H9 (cell line): ENCODE data around the gene RIMS1. TPM values are rescaled to one million over a fixed set of nuclear protein-coding genes. Genes with fewer than 3 reads are reported as not detected.

Experiments used
- DNase-seq: peaks from one replicate; pipeline ENCODE4 v3.0.0-alpha.2; 2017
- H2AFZ ChIP-seq: one replicate; pipeline ENCODE4 v1.6.1; 2013; ENCODE audit warnings: mild to moderate bottlenecking, low read length, control low read depth, moderate library complexity
- H2AK5ac ChIP-seq: 2 replicates; pipeline ENCODE4 v1.6.1; 2013; ENCODE audit warnings: low read length, control low read depth, mixed read lengths; ENCODE audit not compliant: insufficient read length
- H2BK120ac ChIP-seq: one replicate; pipeline ENCODE4 v1.6.1; 2013; ENCODE audit warnings: low read depth, mild to moderate bottlenecking, low read length, control low read depth, inconsistent platforms; ENCODE audit not compliant: poor library complexity, severe bottlenecking
- H2BK12ac ChIP-seq: 2 replicates; pipeline ENCODE4 v1.6.1; 2013; ENCODE audit warnings: low read length, control low read depth, mixed read lengths, low read depth; ENCODE audit not compliant: insufficient read length
- H2BK15ac ChIP-seq: 2 replicates; pipeline ENCODE4 v1.6.1; 2013; ENCODE audit warnings: low read depth, low read length, control low read depth
- H2BK20ac ChIP-seq: one replicate; pipeline ENCODE4 v1.6.1; 2013; ENCODE audit warnings: low read depth, mild to moderate bottlenecking, low read length, control low read depth, inconsistent platforms; ENCODE audit not compliant: poor library complexity, severe bottlenecking
- H2BK5ac ChIP-seq: 2 replicates; pipeline ENCODE4 v1.6.1; 2013; ENCODE audit warnings: low read length, control low read depth, mixed read lengths; ENCODE audit not compliant: insufficient read length
- H3K14ac ChIP-seq: 2 replicates; pipeline ENCODE4 v1.6.1; 2013; ENCODE audit warnings: low read length, control low read depth; ENCODE audit not compliant: insufficient read depth
- H3K18ac ChIP-seq: 2 replicates; pipeline ENCODE4 v1.6.1; 2013; ENCODE audit warnings: low read depth, mild to moderate bottlenecking, mixed read lengths, low read length, control low read depth; ENCODE audit not compliant: insufficient read length
- H3K23ac ChIP-seq: 2 replicates; pipeline ENCODE4 v1.6.1; 2013; ENCODE audit warnings: low read length, control low read depth, mixed read lengths, low read depth; ENCODE audit not compliant: insufficient read length
- H3K23me2 ChIP-seq: 2 replicates; pipeline ENCODE4 v1.6.1; 2013; ENCODE audit warnings: low read depth, mild to moderate bottlenecking, mixed read lengths, low read length, control low read depth; ENCODE audit not compliant: insufficient read length, poor library complexity, severe bottlenecking
- H3K27ac ChIP-seq: 2 replicates; pipeline ENCODE4 v1.5.1; 2013; ENCODE audit warnings: low read length, control low read depth, mixed read lengths, low read depth; ENCODE audit not compliant: insufficient read length
- H3K27me3 ChIP-seq: 2 replicates; pipeline ENCODE4 v1.6.1; 2013; ENCODE audit warnings: low read length, control low read depth, inconsistent platforms; ENCODE audit not compliant: insufficient read depth
- H3K4ac ChIP-seq: 2 replicates; pipeline ENCODE4 v1.6.1; 2013; ENCODE audit warnings: low read depth, mild to moderate bottlenecking, control low read depth, inconsistent platforms, low read length, moderate library complexity
- H3K4me1 ChIP-seq: 2 replicates; pipeline ENCODE4 v1.6.1; 2013; ENCODE audit warnings: low read length, control low read depth, inconsistent platforms; ENCODE audit not compliant: insufficient read depth
- H3K4me2 ChIP-seq: 2 replicates; pipeline ENCODE4 v1.6.1; 2013; ENCODE audit warnings: low read length, control low read depth, mixed read lengths; ENCODE audit not compliant: insufficient read length, insufficient read depth
- H3K56ac ChIP-seq: 2 replicates; pipeline ENCODE4 v1.6.1; 2013; ENCODE audit warnings: low read depth, mild to moderate bottlenecking, mixed read lengths, low read length, control low read depth; ENCODE audit not compliant: insufficient read length
- H3K79me1 ChIP-seq: 2 replicates; pipeline ENCODE4 v1.6.1; 2013; ENCODE audit warnings: low read depth, mild to moderate bottlenecking, moderate library complexity, low read length, control low read depth, inconsistent platforms; ENCODE audit not compliant: insufficient read depth, poor library complexity, severe bottlenecking
- H3K79me2 ChIP-seq: 2 replicates; pipeline ENCODE4 v1.6.1; 2013; ENCODE audit warnings: low read length, control low read depth, inconsistent platforms; ENCODE audit not compliant: insufficient read depth
- H3K9ac ChIP-seq: 2 replicates; pipeline ENCODE4 v1.6.1; 2013; ENCODE audit warnings: low read length, control low read depth, mixed read lengths; ENCODE audit not compliant: insufficient read length; ENCODE audit errors: extremely low read depth
- H3K9me3 ChIP-seq: one replicate; pipeline ENCODE4 v1.6.1; 2013; ENCODE audit warnings: low read depth, low read length, inconsistent platforms; ENCODE audit not compliant: control insufficient read depth
- H3T11ph ChIP-seq: one replicate; pipeline ENCODE4 v1.6.1; 2013; ENCODE audit warnings: mild to moderate bottlenecking, low read length, control low read depth, inconsistent platforms
- H4K20me1 ChIP-seq: one replicate; pipeline ENCODE4 v1.6.1; 2013; ENCODE audit not compliant: control insufficient read depth, insufficient read length, insufficient read depth
- H4K5ac ChIP-seq: 2 replicates; pipeline ENCODE4 v1.6.1; 2013; ENCODE audit warnings: low read depth, mild to moderate bottlenecking, mixed read lengths, low read length, control low read depth; ENCODE audit not compliant: insufficient read length
- H4K8ac ChIP-seq: replicated peaks from 2 replicates; pipeline ENCODE4 v1.6.1; 2013; ENCODE audit warnings: low read length, control low read depth, mixed read lengths, low read depth; ENCODE audit not compliant: insufficient read length
- H4K91ac ChIP-seq: 2 replicates; pipeline ENCODE4 v1.6.1; 2013; ENCODE audit warnings: low read depth, mild to moderate bottlenecking, moderate library complexity, mixed read lengths, low read length, control low read depth; ENCODE audit not compliant: insufficient read length
- H3K27ac Mint-ChIP-seq, 3 experiments: 2 replicates in 2 of 3; 3 replicates in 1 of 3; pipeline ENCODE4 v1.8.0; 2020 to 2021; ENCODE audit warnings: mixed read lengths in 3 of 3, mild to moderate bottlenecking in 1 of 3, moderate library complexity in 1 of 3
- H3K27me3 Mint-ChIP-seq: 2 replicates; pipeline ENCODE4 v1.8.0; 2021; ENCODE audit warnings: low read depth, mild to moderate bottlenecking, moderate library complexity, mixed read lengths
- H3K36me3 Mint-ChIP-seq, 3 experiments: 2 replicates in 2 of 3; 3 replicates in 1 of 3; pipeline ENCODE4 v1.8.0; 2020 to 2021; ENCODE audit warnings: low read depth in 3 of 3, mixed read lengths in 3 of 3; ENCODE audit not compliant: insufficient read depth in 1 of 3
- H3K4me1 Mint-ChIP-seq, 2 experiments: 2 replicates each; pipeline ENCODE4 v1.8.0; 2020; ENCODE audit warnings: mixed read lengths in 2 of 2
- H3K4me3 Mint-ChIP-seq, 2 experiments: 2 replicates in 1 of 2; 3 replicates in 1 of 2; pipeline ENCODE4 v1.8.0; 2020 to 2021; ENCODE audit warnings: mild to moderate bottlenecking in 2 of 2, mixed read lengths in 2 of 2, moderate library complexity in 1 of 2
- H3K9me3 Mint-ChIP-seq, 2 experiments: 2 replicates in 1 of 2; 3 replicates in 1 of 2; pipeline ENCODE4 v1.8.0; 2020; ENCODE audit warnings: mild to moderate bottlenecking in 2 of 2, mixed read lengths in 2 of 2, moderate library complexity in 1 of 2
- WGBS: extraction: QIAGEN DNeasy Blood & Tissue Kit; methylation state at CpG from one replicate; pipeline ENCODE4 v1.1.7; 2013; ENCODE audit warnings: missing lambda C conversion rate, low lambda C conversion rate, mixed read lengths; ENCODE audit not compliant: insufficient read length; ENCODE audit errors: extremely low coverage; 5-methylcytosine and 5-hydroxymethylcytosine counted together
- total RNA-seq: library from RNA; stranded (reverse); gene quantifications from 2 replicates; pipeline ENCODE4 v1.2.1, GENCODE V29; 2021
- TF ChIP-seq, protein P1 (sequence below): fragments of 200-600 bp; sonication (generic); conservative IDR thresholded peaks from 3 replicates; pipeline ENCODE4 v1.8.0; 2021; ENCODE audit warnings: antibody characterized with exemption, mild to moderate bottlenecking

RIMS1 gene
- total RNA-seq, 1 experiment from 2014 or later = 0.83 TPM

DNA sequence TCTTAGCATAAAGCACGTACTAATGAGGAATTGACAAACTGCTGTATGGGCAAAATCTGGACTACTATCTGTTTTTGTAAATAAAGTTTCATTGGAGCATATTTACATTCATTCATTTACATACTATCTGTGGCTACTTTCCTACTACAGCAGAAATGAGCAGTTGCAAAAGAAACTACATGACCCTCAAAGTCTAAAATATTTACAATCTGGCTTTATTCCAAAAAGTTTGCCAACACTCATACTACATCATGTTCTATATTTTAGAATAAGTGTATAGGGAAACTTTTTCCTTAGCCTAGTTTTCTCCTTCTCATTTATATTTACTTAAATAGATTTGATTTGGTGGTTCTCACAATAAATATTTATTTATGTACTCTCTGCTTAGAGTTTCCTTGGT, 208.2 kb downstream of the RIMS1 start:
- TF ChIP-seq, protein P1, sequence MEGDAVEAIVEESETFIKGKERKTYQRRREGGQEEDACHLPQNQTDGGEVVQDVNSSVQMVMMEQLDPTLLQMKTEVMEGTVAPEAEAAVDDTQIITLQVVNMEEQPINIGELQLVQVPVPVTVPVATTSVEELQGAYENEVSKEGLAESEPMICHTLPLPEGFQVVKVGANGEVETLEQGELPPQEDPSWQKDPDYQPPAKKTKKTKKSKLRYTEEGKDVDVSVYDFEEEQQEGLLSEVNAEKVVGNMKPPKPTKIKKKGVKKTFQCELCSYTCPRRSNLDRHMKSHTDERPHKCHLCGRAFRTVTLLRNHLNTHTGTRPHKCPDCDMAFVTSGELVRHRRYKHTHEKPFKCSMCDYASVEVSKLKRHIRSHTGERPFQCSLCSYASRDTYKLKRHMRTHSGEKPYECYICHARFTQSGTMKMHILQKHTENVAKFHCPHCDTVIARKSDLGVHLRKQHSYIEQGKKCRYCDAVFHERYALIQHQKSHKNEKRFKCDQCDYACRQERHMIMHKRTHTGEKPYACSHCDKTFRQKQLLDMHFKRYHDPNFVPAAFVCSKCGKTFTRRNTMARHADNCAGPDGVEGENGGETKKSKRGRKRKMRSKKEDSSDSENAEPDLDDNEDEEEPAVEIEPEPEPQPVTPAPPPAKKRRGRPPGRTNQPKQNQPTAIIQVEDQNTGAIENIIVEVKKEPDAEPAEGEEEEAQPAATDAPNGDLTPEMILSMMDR = no peak
- Histone ChIP-seq H3K14ac (no peak overlapping the region), H4K91ac (no peak overlapping the region), H3K23ac (no peak overlapping the region), H3K4me1 (no peaks in the 10 kb centered on the region), H2AK5ac (no peak overlapping the region), H2BK12ac (no peak overlapping the region), H3K4ac (no peak overlapping the region), H4K20me1 (no peaks in the 10 kb centered on the region), H3T11ph (no peak overlapping the region), H2AFZ (no peak overlapping the region), H3K27me3 (no peaks in the 10 kb centered on the region), H3K9me3 (no peaks in the 10 kb centered on the region), H2BK5ac (no peak overlapping the region), H3K18ac (no peak overlapping the region), H4K8ac (no peak overlapping the region), H3K9ac (no peak overlapping the region), H2BK20ac (no peak overlapping the region), H2BK120ac (no peak overlapping the region), H3K79me2 (no peaks in the 10 kb centered on the region), H4K5ac (no peak overlapping the region), H3K27ac (no peak overlapping the region), H3K23me2 (no peaks in the 10 kb centered on the region), H3K79me1 (no peaks in the 10 kb centered on the region), H2BK15ac (no peak overlapping the region), H3K56ac (no peak overlapping the region), H3K4me2 (no peak overlapping the region)
- H3K4me3 Mint-ChIP-seq = no peak overlapping the region
- no peaks in the 10 kb centered on the region for H3K9me3 Mint-ChIP-seq
- H3K4me1 Mint-ChIP-seq = no peaks in the 10 kb centered on the region
- no peaks in the 10 kb centered on the region for H3K36me3 Mint-ChIP-seq
- no CpG with 5 or more reads among the region's 1 CpG for WGBS
- DNase-seq = no peak
- no peaks in the 10 kb centered on the region for H3K27me3 Mint-ChIP-seq
- no peak overlapping the region for H3K27ac Mint-ChIP-seq
